ENCODE measurements around the gene CCS.
A peak's percentile ranks its signal among the peaks of the same experiment; 100 is the strongest.

Gene CCS

GRCh38 chr11:66556086-66556485 is 36.9 kb upstream of the CCS start:
- peak overlapping the region; percentile 64; the same call in 1 of the 2 replicates for H3K27ac ChIP-seq
- no peak for TF ChIP-seq CTCF (conservative IDR thresholded peaks at IDR 0.05)

DNA sequence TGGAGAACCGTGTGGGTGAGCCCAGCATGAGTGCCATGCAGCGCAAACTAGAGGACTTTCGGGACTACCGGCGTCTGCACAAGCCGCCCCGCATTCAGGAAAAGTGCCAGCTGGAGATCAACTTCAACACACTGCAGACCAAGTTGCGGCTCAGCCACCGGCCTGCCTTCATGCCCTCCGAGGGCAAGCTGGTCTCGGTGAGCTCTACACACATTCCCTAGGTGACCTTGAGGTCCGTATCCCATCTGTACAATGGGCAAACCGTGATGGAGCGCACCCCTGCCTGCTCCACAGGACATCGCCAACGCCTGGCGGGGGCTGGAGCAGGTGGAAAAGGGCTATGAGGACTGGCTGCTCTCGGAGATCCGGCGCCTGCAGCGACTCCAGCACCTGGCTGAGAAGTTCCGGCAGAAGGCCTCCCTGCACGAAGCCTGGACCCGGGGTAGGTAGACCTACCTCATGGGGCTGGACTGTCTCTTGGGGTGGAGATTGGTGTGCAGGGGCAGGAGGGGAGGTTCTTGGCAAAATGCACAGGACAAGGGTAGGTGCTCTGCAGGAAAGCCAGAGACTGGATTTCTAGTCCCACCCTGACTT is 35.2 kb upstream of the CCS start:
- TF ChIP-seq CTCF (conservative IDR thresholded peaks at IDR 0.05) = no peak
- H3K27ac ChIP-seq = peak overlapping the region; percentile 64

- no peak for TF ChIP-seq CTCF (conservative IDR thresholded peaks at IDR 0.05)
- no peak overlapping the region for H3K27ac ChIP-seq
These were observed 33.7 kb upstream of the CCS start for GRCh38 chr11:66559142-66559865.

DNA sequence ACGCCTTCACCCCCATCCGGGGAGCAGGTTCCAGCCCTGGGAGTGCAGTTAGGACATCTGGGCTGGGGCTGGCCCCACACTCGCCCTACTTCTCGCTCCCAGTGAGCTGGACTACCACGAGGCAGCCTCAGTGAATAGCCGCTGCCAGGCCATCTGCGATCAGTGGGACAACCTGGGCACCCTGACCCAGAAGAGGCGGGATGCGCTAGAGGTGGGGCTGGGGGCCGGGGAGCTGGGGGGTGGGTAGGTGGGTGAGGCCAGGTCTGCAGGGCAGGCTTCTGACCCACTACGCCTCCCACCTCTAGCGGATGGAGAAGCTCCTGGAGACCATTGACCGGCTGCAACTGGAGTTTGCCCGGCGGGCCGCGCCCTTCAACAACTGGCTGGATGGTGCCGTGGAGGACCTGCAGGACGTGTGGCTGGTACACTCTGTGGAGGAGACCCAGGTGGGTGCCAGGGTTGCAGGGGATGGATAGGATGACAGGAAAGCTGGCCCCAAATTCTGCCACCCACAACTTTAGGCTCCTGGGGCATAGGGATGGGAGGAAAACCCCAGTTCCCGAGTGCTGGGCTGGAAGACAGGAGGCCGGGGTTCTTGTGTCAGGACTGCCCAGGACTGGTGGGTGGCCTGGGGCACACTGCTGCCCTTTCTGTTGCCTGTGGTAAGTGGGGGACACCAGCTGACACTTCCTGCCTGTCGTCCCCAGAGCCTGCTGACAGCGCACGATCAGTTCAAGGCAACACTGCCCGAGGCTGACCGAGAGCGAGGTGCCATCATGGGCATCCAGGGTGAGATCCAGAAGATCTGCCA is 32.9 kb upstream of the CCS start:
- no peak for TF ChIP-seq CTCF (conservative IDR thresholded peaks at IDR 0.05)
- no peak overlapping the region for H3K27ac ChIP-seq

DNA sequence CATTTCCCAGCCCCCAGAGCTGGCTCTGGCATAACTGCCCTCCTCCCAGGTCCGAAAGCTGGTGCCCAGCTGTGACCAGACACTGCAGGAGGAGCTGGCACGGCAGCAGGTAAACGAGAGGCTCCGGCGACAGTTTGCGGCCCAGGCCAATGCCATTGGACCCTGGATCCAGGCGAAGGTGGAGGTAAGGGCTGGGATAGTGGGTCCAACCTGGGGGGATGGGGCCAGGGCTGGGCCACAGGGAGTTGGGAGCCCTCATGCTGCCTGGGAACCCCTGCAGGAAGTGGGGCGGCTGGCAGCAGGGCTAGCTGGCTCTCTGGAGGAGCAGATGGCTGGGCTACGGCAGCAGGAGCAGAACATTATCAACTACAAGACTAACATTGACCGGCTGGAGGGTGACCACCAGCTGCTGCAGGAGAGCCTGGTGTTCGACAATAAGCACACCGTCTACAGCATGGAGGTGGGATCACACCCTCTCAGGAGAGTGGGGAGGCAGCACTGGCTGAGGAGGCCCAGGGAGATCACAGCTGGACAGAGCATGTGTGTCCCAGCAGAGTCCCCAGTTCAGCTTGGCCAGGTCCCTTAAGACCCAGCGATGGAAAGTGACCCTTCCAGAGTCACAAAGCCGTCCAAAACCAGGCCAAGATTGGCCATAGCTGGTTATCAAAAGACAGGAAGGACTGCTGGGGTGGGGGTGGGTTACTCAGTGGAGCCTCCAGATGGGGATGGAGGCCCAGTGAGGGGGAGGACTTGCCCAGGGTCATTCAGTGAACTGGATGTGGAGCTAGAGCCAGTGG is 31.6 kb upstream of the CCS start:
- no peak for TF ChIP-seq CTCF (conservative IDR thresholded peaks at IDR 0.05)
- H3K27ac ChIP-seq = no peak overlapping the region

- H3K27ac ChIP-seq = no peak overlapping the region
- no peak for TF ChIP-seq CTCF (conservative IDR thresholded peaks at IDR 0.05)
These were observed 31.1 kb upstream of the CCS start for GRCh38 chr11:66561975-66562248.

- no peak overlapping the region for H3K27ac ChIP-seq
- TF ChIP-seq CTCF (conservative IDR thresholded peaks at IDR 0.05) = no peak
These were observed 30.7 kb upstream of the CCS start for GRCh38 chr11:66562275-66562674.

All from VCaP (cell line).